Suppressor macrophage treated with lipopolysaccharide for 4 hours (primary cell): ENCODE measurements around the gene SUPT3H.

Experiments
- DNase-seq: peaks from one replicate; pipeline ENCODE4 v3.0.0-alpha.2; 2020

The SUPT3H gene

DNA sequence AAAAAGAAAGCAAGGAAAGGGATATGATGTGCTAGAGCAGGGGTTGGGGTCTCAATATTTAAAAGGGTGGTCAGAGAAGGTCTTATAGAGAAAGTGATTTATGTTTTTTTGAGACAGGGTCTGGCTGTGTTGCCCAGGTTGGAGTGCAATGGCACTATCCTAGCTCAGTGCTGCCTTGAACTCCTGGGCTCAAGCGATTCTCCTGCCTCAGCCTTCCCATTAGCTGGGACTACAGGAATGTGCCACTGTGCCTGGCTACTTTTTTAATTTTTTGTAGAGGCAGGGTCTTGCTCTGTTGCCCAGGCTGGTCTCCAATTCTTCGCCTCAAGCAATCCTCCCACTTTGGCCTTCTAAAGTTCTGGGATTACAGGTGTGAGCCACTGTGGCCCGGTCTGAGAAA lies 557.0 kb downstream of the SUPT3H start:
- DNase-seq, result no peak

DNA sequence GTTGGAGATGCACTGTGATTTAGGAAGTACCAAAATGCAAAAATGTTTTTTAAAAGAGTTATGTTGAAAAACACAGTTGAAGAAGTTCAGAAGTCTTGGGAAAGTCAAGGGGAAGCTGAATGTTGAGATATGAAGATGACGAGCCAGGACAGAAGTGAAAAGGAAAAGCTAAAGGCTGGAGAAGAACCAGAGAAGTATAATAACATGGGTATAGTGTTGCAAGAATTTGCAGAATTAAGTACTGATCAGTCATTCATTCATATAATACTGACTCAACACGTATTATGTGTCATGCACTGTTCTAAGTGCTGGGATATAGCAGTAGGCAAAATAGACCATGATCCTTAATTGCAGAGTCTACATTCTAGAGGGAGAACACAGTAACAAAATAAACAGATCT lies 557.4 kb downstream of the SUPT3H start:
- DNase-seq, result peak; percentile 50

DNA sequence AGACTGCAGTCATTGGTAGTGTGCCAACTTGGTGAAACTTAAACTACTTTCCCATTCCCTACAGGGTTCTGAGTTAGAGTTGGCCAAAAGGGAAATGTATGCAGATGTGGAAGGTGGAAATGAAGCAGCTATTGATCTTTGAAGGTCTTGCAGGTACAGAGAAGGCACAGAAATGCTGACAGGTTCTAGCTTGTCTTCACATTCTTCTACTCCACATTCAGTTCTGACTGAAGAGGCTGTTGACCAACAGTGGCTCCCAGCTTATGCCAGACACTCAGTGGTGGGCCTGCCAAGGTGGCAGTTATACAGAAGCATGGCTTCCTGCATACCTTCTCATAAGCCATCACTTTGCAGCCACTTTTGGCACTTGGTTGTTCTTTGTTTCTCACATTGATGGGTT lies 566.3 kb downstream of the SUPT3H start:
- DNase-seq, result no peak

DNA sequence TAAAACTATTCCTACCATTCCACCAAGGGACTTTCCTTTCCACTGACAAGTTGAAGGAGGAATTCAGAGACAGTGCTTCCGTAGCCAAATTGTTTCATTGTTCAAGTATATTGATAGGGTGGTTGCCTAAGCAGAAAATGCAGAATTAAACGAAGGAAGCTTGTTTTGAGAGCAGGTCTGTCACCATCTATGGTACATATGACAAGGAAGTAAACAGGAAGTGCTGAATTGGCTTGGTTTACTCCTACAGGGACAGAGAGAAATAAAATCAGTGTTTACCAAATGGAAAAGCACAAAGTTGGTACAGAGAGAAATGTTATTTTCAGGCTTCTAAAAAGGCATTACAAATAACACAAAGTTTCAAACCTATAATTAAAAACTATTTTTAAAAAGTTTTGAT lies 568.5 kb downstream of the SUPT3H start:
- no peak for DNase-seq

DNA sequence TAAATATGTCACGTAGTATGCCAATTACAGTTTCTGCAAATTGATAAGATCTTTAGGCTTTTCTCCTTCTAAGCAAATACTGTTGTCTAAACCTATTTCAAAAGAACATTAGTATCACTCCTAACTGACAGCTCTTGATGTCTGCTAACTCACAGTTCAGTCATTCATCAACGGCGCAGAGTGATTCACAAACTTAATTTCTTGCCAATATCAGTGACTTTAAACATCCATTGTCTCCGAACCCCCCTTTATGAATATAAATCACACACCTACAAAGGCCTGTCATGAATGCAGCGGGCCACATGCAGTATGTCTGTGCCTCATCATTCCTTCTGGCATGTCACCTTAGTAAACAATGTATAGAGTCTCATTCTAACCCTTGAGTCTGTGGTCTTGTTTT lies 569.6 kb downstream of the SUPT3H start:
- no peak for DNase-seq

DNA sequence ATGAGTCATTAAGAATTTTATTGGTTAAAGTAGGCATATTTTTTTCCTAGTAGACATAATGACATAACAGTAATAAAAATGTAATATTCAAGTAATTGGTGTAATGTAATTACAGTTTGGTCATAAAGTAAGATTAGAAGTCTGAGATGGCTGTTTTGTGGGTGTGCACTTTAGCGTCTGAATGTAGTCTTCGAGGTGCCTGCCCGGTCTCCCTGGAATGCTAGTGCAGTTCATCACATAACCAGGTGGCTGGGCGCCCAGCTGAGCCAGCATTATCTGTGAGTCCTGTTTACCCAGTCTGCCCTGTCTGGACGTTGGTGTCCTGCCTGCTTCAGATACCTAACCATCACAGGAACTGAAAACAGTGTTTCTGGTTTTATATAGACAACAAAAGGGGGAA lies 571.1 kb downstream of the SUPT3H start:
- DNase-seq, result no peak

DNA sequence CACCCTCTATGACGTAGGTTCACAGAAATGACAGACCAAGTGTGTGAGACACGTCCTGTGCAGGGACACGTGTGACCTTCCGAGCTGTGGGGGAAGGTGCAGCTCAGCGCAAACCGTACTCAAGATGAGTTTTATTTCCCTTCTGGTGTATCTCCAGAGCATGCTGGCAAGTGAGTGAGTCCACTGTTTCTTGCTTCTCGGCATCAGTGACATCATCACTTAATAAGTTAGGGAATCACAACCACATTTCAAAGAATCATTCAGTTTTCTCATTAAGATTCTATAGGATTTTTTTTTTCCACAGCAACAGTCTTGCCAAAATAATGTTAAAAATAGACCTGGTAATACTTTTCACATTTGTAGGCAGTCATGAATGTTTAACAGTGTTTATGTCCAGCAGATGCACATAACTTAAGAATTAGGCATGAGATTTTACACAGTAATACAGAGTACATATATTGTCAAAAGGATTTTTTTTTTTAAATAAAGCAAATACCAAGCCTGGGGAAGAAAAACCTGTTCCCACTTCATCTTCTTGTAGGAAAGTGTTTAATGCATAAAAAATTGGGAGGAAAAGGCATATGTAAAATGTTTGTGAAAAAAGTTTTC lies 572.4 kb downstream of the SUPT3H start:
- DNase-seq, result no peak

DNA sequence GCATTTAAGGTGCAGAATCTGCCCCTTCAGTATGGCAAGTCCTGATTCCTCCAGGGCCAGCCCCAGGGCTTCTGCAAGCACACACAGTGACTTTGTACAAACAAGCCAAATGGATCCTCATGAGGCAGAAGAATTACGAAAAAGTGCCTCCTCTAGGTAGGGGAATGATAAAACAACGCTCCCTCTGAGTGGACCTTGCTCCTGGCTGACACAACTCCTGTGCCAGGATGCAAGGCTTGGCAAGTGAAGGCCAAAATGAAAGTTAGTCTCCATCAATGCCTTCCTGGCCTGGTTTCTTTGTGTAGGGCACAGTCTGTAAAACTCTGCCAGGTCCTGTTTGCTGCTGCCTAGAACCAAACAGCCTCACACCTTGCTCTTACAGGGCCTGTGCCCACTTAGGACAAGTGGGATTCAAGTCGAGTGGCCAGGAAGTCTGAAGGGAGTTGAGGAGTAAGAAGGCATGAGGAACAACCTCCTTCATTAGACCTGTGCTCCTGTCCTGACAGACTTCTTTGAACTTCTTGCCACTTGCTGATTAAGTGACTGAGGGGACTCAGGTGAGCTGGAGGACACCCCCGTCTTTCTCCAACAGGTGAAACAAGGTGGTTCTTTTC lies 573.1 kb downstream of the SUPT3H start:
- DNase-seq, result no peak

DNA sequence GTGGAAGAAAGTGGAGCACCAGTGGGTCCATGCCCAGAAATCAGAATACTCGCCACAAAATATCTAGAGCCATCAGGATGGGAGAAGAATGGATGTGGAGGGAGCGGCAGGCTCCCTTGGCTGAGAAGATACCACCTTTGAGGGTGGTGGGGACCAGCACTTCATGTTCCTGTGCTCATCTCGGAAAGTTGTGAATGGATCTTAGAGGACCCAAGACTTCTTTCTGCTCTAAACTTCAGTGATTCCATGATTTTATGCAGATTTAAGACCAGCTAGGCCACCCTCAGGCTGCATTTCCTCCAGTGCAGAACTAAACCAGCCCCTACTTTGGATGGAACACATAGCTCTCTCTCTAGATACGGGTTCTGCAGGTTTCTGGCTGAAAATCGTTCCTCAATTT lies 573.7 kb downstream of the SUPT3H start:
- DNase-seq, result no peak

DNA sequence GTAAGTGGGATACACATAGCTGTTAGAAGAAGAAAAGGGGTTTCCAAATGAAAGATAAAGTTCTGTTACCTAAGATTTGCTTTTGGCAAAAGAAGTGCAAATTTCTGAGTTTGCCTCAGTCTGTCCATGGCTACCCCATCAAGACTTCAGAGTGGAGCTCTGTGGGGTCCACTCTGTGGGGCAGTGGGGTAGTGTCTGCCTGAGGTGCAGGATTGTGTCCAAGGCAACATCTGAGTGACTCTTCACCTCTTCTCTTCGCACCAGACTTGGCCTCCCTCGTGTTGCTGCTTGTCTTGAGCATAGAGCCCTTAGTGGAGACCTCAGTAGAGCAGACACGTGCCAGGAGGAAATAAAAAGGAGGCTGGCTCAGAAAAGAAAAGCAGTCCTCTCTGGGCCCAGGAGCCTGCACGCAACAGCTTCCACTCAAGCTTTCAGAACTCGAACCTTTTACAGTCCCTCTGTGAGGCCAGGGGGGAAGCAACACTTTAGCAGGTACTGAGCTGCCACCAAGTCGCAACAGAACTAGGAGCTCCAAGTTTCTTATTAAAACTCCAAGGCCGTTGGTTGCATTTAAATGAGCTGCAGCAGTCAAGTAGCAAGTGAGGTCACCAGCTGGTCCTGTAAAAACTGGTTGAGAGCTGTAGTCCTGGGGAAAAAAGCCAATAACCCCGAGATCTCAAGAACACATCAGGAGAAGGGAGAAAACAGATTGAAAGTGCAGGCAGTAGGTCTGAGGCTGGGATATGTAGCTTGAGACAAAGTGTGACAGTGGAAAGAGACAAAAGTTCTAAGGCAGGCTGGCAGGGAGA lies 576.7 kb downstream of the SUPT3H start:
- DNase-seq, result no peak

DNA sequence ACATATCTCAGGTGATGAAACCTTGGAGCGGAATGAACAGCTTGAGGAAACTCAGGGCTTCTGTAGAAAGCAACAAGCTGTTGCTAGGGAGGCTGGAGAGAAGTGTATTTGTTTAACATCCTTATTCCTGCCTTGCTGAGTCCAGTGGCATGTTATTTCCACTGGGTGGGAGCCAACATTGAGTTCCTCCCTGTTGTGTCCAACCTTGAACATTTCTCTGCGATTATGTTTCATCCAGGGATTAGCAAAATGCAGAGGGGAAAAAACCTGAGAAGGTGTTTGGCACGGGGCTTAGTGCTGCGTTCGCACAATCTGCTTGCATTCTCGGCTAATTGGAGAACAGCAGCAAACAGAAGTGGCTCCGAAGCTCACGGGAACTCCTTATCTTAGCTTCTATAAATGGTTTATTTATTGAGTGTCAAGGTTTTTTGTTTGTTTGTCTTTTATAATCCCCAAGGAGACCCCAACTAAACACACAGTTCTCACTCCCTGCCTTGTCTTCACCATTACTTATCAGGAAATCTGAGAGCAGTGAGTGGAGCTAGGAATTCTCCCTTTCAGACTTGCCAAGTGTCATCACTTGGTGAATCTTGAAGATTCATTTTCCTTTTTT lies 577.5 kb downstream of the SUPT3H start:
- no peak for DNase-seq

DNA sequence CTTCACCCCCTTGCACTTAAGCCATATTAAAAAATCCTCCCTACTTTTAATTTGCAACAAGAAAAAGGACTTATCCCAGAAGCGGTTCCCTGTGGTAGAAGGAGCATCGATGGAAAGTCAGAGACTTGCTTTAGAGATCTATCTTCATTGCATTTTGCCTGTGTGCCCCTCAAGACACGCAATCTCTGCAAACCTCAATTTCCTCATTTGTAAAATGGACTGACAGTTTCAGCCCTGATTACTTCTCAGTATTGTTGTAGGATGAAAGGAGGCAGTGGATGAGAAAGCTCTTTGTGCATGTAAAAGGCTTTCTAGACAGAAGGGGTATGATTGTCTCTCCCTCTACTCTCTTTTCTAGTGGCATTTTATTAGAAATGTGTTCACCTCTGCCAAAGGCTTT lies 580.0 kb downstream of the SUPT3H start:
- no peak for DNase-seq

DNA sequence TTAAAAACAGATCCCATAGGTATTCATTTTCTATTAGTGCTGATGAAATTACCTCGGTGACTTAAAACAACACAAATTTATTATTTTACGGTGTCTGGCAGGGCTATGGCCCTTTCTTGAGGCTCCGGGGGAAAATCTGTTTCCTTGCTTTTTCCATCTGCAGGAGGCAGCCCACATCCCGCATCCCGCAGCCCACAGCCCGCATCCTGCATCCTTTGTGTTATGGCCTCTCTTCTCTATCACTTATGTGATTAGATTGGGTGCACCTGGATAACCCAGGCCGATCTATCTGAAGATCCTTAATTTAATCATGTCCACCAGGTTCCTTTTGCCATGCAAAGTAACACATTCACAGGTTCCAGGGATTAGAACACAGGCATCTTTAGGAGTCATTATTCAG lies 582.4 kb downstream of the SUPT3H start:
- DNase-seq, result no peak

DNA sequence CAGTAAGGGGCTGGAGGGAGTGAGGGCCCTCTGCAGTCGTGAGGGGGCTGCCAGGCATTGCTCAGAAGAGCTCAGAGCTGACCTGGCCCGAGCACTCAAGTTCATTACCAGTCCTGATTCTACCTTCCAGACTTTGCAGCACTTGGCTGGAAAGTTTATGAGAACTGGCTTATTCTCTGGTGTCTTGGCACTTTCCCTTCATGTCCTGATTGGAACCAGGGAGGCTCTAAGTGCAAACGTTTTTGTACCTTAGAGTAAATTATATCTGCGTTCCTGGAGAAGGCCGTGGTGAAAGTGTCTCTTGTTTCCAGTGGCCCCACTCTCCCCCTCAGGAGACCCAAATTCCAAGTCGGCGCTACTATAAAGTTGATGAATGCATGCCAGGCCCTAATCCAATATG lies 587.9 kb downstream of the SUPT3H start:
- no peak for DNase-seq

DNA sequence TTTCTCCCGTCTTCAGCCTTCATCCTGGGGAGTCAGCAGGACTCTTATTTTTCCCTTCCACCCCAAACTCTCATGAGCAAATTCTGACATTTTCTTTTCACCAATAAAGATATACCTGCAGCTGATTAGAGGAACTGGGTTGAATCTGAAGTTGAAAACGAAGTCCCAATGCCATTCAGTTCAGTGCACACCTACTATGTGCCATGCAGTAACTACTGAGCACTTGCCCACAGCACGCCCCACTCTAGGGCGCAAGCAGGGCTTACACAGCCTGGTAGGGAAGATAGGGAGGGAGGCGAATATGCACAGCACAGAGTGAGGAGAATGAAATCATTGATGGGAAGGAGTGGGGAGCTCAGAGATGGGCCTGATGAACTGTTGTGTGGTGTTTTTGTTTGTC lies 588.7 kb downstream of the SUPT3H start:
- no peak for DNase-seq

DNA sequence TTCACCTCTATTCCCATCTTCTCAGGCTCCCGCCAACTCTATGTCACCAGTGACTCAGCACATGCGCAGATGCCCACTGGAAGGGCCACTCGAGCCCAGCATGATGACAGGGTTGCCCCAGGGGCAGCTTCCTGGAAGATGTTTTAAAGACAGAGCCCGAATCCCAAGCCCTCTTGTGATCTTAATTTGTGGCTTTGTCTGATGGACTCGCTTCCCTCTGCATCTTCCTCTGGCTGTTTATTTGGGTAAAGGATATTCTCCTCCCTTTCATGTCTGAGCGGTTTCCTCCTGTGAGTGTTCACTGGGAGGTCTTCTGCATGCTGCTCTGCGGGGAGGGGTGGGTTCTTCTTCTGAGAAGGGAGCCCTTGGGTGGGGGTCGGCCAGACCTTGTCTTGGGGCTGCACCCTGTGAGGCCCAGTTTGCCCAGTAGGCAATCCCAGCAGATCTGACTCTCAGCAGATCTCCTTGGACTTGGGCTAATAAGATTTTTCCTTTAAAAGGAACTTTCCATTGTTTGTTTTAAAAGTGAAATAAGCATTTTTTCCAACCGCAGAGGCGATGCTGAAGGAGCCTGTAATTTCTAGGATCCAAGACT lies 589.2 kb downstream of the SUPT3H start:
- DNase-seq, result no peak

DNA sequence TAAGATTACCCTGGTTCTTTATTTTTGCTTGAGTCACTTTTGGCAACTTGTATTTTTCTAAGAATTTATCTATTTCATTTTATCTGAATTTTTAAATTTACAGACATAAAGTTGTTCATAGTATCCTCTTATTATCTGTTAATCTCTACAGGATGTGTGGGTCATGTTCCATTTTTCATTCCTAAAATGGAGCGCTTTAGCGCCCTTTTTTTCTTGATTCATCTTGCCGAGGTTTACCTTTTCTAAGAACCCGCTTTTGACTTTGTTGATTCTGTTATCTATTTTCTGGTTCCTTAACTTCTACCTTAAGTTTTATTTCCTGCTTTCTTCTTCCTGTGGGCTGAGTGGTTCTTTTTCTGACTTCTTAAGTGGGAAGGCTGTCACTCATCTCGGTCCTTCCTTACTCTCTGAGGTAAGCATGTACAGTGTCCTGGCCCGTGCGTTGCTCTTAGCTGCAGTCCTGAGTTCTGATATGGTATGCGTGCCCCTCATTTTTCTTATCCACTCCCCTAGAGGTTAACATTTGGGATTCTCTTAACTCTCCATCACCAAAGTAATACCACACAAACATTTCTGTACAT lies 590.4 kb downstream of the SUPT3H start:
- no peak for DNase-seq

DNA sequence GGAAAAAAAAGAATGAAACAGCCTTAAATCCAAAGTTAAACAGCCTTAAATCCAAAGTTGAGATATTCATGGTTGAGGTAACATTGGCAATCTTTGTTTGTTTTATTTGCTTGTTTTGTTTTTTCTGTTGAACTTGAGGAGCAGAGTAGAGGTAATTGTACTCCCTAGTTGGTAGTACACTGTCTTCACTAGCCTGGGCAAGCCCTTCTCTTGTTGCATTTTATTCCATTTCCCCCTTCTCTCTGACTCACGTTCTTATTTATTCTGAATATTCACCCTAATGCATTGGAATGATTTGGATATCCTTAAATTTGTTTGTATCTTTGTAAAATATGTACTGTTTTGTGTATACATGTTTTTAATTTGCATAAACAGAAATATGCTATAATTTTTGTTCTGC lies 592.6 kb downstream of the SUPT3H start:
- no peak for DNase-seq

DNA sequence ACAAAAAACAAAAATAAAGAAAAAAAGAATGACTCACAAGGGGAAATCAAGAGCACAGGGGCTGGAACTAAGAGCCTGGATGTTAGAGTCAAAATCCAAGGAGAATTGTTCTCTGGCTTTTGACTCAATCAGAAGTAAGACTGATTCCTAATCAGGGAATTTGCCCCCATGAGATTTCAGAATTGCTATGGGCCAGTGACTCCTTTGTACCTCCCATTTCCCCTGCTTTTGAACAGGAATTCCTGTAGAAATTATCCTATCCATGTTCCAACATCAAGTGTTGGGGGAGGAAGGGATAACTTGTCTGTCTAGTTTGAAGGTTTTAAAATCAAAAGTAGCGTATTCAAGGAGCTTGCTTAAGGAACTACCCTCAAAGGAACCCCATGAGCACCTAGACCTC lies 593.5 kb downstream of the SUPT3H start:
- no peak for DNase-seq

DNA sequence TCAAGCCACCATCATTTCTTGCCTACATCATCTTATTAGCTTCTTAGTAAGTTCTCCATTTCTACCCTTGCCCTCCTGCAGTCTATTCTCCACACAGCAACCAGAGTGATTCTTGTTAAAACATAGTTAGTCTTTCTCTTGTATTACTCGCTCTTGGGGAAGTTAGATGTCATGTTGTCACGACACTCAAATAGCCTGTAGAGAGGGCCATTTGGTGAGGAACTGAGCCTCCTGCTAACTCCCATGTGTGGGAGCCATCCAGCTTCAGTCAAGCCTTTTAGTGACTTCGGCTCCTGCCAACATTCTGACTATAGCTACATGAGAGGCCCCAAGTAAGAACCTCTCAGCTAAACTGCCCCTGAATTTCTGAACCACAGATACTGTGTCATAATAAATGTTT lies 594.8 kb downstream of the SUPT3H start:
- peak; percentile 14 for DNase-seq

DNA sequence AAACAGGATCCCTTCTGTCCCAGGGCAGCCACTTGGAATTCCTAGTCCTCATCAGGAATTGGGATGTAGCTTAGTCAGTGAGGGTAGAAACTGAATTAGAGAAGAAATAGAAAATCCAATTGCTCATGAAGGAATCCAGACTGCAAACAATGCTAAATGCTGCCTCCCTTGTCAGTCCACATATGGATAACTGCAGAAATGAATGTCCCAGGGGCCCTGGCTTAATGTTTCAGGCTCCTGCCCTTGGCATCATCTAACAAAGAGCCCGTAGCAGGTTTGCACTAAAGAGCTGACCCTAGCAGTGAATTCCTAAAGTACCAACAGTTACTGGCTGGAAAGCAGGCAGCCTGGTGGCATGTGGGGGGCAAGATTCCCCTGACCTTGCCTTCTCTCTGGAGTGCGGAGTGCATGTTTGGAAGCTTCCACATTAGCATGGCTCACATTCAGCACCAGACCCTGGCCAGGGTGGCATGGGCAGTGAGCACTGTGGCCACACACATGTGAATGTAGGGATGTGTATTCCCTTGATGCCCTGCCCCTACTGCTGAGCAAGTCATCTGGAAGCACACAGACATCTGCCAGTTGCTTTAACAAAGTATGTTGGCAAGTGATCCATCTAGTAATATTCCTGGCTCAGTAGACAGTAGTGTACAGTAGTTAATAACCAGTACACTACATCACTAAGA lies 595.7 kb downstream of the SUPT3H start:
- no peak for DNase-seq

DNA sequence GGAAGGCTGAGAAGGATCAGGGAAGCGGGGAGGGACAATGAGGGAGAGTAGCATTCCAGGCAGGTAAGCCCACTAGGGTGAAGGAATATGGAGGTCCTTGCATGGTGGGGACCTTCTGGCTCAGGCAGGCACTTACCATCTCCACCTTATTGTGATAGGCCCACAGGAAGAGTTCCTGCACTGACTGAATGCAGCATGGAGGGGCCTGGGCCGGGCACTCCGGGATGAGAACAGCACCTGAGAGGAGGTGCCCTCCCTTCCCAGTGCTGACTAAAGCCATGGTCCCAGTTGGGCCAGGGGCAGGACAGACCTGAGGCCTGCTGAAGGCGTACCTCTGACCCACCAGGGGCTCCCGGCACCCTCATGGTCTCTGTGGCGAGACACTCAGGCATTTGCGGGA lies 597.6 kb downstream of the SUPT3H start:
- no peak for DNase-seq
